Dedifferentiated amniotic fluid mesenchymal stem cell (primary cell): Measurements from ENCODE around the gene LRSAM1.
"Not testable (repeated sequence)": the region's sequence is repeated elsewhere in the genome, so short reads cannot be mapped to it uniquely, and the experiment has no call there.

Source experiments
- DNase-seq: peaks from one replicate; pipeline ENCODE4 v3.0.0-alpha.2; 2016; ENCODE audit errors: extremely low spot score

Gene LRSAM1

DNA sequence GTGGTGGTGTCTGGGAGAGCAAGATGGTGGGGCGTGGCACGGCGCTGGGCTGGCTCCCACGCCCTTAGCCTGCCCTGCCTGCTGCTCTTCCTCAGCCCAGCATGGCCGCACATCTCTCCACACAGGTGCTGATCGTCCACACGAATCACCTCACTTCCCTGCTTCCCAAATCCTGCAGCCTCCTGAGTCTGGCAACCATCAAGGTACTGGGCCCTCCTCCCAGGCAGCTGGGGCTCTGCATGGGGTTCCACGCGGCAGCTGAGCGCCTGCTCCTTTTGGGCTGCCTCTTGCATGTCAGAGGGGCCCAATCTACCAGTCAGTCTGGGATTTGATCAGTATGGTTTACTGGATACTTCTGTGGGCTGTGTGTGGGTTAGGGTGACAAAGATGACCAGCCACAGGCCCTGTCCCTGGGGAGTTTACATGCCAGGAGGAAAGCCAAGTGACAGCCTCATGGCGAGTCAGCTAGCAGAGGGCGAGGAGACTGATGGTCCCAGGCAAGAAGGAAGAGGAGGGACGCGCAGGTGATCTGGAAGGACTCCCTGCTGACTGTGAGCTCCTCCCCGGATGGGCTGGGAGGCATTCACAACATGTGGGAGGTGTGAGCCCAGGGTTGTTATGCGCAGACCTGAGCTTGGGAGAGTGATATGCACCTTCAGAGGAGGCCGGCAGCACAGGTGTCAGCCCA, 6.0 kb downstream of the LRSAM1 start:
- DNase-seq: no peak

DNA sequence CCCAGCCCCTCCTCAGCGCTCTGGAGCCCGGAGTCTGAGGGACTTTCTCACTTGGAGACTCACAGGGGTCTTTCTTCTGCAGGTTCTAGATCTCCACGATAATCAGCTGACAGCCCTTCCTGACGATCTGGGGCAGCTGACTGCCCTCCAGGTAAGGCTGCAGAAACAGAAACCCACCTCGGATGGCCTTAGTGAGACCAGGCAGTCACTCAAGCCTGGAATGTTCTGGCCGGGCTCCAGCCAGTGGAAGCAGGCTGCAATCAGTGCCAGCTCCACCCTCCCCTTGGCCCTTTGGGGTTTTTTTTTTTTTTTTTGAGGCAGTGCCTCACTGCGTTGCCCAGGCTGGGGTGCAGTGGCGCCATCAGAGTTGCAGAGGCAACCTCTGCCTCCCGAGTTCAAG, 7.6 kb downstream of the LRSAM1 start:
- DNase-seq: no peak

DNA sequence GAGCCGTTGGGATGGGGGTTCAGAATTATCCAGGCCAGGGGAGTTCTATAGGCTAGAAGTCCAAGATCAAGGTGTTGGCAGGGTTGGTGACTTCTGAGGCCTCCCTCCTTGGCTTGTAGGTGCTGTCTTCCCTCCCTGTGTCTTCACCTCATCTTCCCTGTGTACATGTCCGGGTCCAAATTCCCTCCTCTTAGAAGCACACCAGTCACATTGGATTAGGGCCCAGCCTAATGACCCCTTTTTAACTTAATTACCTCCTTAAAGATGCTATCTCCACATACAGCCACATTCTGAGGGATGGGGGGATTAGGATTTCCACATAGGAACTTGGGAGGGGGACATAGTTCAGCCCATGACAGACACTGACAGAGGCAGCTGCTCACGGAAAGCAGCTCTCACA, 12.1 kb downstream of the LRSAM1 start:
- no peak for DNase-seq

DNA sequence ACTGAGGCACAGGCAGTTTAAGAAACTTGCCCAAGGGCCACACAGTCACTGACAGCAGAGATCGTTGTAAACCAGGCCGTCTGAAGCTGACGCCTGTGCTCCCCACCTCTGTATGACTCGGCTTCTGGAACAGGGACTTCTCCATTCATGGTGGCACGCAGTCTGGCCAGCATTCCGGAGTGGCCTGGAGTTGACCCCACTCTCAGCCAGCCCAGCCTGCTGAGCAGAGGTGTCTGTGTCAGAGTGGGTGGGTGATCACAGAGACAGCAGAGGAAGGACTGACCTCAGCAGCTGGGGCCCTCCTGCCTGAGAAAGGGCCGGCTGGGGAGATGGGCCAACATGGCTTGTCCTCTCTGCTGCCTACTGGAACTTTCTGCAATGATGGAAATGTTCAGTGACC, 12.6 kb downstream of the LRSAM1 start:
- no peak for DNase-seq

DNA sequence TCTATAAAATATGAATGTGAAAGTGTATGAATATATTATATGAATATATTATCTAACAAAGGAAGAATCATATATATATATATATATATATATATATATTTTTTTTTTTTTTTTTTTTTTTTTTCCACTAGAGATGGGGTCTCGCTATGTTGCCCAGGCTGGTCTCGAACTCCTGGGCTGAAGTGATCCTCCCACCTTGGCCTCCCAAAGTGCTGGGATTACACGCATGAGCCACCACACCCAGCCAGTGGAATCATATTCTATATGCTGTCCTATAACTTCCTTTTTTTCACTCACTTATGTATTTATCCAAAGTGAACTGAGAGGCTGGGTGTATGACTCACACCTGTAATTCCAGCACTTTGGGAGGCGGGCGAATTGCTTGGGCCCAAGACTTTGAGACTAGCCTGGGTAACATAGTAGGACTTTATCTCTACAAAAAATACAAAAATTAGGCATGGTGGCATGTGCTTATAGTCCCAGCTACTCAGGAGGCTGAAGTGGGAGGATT, 15.2 kb downstream of the LRSAM1 start:
- DNase-seq: not testable (repeated sequence)

DNA sequence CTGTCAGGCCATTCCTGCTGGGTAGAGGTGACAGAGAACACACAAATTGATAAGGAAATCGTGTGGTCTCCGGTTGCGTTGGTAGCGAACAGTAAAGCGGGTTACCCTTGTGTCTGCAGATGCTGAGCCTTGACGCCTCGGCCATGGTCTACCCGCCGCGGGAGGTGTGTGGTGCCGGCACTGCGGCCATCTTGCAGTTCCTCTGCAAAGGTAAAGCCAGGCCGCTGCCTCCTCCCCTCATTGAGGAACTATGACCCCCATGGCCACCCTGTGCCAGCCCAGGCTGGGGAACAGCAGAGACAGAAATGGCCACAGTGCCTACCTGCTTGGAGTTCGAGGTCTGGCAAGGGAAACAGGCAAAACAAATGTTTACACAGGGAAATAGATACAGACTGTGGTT, 16.3 kb downstream of the LRSAM1 start:
- DNase-seq: no peak

DNA sequence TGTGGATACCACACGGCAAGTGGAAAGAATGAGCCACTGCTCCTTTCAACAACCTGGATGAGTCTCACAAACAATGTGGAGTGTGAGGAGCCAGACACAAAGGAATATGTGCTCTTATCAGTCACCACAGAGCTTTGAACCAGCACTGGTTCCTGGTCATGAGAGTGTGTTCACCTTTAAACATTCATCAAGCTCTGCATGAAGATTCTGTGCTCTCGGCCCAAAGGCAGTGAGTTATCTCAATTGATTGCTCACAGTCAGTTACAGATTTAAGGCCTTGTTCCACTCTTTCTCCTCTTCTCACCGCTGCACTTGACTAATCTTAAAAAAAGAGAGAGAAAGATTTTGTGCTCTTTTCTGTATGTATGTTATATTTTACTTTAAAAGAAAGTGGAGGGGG, 19.4 kb downstream of the LRSAM1 start:
- no peak for DNase-seq

DNA sequence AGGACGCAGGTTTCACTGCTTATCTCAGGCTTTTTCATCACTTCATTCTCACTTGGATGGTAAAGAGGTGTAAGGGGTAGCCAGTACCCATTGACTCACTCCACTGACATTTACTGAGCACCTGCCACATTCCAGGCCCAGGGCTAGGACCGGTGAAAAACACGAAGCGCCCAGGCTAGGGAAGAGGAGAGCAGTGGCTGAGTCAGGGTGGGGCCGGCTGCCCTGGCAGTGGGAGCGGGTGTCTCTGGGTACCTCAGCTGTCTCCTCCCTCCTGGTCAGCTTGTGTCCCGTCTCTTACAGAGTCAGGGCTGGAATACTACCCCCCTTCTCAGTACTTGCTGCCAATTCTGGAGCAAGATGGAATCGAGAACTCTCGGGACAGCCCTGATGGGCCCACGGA, 22.2 kb downstream of the LRSAM1 start:
- no peak for DNase-seq

DNA sequence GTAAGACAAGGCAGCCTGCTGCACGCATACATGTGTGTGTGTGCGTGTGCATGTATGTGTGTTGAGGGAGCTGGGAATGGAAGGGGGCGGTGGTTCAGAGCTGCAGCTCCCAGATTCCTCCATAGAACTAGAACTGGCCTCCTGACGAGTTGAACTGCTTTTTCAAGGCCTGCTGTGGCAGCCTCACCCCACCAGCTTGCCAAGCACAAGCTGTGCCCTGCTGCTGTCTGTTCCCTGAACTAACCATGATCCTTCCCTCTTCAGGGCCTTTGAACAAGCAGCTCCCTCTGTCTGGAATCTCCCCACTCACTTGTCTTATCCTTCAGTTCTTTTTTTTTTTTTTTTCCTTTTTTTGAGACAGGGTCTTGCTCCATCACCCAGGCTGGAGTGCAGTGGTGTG, 22.6 kb downstream of the LRSAM1 start:
- DNase-seq: no peak

DNA sequence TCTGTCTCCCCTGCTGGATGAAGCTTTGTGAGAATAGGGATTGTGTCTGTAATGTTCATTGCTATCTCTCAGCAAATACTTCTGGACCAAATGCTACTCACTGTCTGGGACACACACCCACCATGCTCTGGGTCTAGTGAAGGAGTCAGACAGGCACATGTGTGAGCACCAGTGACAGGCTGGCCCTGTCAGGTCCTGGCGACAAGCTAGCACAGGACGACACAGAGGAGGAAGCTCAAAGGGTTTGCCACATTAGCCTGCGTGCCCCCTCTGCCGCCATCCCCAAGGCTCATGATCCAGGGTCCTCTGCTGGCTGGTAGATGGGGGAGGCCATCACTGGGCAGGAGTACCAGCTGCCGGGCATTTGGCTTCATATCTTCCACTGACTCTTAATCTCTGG, 23.3 kb downstream of the LRSAM1 start:
- DNase-seq: no peak

DNA sequence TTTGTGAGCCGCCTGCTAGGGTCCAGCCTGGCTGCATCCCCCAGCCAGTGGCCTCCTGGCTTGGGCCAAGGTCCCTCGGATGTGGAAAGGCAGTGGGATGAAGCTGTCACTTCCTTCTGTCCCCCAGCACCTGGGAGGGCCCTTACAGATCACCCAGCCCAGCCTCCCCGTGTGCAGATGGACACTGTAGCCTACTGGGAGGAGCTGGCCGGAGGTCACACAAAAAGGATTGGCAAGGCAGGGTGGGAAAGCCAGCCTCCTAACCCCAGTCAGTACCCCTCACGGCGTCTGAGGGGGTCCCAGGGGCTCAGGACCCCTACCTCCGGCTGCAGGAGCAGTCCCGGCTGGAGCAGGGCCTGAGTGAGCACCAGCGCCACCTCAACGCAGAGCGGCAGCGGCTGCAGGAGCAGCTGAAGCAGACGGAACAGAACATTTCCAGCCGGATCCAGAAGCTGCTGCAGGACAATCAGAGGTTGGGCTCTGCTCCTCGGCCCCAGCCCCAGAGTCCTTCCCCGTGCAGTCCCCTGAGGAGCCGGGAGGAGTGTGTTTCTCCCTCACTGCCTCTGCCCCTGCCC, 28.3 kb downstream of the LRSAM1 start:
- no peak for DNase-seq

DNA sequence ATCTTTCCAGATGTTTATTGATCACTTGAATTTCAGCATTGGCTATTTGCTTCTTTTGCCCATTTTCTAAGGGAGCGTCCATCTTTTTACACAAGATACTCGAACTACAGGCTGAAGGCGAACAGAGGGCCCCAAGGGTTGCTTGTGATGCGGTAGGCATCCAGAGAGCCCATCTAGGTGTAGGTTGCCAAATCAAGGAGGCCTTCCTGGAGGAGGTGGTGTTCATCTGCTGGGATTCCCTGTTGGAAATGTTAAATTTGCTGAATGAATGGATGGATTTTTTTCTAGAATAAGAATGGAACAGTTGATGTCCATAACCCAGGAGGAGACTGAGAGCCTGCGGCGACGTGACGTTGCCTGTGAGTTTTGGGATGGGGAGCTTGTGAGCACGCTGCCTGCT, 31.4 kb downstream of the LRSAM1 start:
- no peak for DNase-seq

DNA sequence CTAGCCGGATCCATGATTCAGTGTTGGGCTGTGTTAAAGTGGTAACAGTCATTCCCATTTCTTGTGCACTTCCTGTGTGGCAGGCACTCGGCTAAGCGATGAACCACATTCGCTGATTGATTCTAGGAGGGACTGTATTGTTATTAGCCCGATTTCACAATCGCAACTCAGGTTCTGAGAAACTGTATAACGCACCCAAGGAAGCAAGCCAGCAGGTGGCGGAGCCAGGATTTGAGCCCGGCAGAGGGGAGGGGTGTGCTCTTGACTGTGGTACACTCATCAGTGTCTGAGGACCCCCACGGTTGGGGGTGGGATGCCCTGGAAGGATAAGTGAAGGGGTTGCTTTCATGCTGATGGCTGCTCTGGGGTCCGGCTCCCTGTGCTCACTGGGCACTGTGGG, 34.7 kb downstream of the LRSAM1 start:
- no peak for DNase-seq

DNA sequence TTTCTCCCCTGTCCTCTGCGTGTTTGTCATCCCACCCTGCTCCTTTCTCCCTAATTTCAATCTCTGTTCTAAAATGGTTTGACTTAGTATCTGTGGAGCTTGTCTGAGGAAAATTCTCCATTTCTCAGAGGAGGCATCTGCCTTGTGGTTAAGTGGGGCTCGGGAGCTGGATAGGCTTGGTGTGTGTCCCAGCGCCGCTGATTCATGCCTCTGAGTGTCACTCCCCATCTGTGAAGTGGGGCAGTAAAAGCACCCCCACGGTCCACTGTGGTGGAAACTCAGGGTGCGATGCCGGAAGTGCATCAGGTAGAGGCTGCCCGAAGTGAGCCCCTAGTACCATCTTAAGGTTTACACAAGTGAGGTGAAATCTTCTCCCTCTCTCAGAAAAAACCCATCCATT, 37.6 kb downstream of the LRSAM1 start:
- DNase-seq: no peak

DNA sequence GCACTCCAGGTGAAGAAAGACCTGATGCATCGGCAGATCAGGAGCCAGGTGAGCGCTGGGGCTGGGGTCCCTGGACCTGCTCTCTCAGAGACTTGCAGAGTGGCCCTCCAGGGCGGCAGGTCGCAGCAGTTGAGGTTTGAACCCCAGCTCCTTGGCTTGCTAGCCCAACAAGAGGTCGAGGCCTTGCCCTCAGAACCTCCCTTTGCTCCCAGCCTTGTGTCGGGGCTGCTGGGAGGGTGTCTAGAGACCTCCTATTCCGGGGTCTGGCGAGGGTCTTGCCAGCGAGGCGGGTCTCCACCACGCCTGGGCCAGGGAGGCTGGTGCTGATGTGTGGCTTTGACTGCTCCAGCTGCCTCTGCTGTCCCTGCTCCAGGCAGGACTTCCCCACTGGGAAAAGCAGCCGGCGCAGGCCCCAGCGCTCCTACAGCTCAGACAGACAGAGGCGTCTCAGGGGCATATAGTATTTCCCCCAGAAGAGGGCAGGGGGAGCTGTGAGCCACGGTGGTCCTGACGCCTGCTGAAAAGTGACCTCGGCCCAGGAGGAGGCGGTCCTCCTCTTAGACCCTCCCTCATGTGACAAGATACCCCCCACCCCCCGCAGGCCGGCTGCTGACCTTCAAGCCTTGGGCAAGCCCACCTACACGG, 38.3 kb downstream of the LRSAM1 start:
- no peak for DNase-seq

DNA sequence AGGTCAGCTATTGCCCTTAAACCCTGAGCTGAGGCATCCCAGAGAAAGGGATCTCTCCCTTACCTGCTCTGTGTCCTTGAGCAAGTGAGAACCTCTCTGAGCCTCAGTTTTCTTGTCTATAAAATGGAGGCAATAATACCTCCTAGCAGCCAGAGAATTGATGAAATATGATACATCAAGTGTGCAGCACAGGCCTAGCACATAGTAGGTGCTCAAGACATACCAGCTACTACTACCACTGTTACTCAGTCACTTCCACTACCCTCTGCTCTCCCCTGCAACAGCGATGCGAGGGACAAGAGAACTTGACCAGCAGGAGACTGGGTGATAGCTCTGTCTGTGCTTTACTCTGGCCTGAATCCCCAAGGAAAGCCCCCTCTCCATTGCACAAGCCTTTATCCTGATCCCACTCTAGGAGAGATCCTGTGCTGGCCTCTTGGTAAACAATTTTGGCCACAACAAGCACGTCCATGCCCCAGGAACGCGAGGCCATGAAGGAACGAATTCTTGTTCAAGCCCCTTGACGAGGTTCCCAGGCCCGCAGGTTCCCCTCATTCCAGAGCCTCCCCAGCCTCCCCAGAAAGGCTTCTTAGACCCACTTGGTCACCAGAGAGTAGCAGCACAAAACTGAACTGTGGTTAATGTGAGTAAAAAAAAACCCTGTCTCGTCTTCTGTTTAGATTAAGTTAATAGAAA, 39.4 kb downstream of the LRSAM1 start:
- DNase-seq: no peak

DNA sequence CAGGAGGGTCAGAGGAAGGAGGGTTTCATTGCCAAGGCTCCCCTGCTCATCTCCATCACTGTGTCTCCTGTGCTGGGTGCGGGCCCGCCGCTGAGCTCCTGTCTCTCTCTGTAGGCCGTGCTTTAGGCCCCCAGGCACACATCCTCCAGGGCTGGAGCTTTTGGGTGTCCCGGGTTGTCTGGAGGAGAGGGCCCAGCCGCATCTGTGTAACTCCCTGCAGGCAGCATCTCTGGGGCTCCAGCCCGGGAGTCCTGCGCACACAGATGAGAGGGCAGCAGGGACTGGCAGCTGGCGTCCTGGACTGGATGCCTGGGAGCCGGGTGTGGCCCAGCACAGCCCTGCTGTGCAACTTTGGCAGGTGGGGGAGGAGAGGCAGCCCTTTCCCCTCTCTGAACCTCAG, 40.2 kb downstream of the LRSAM1 start:
- no peak for DNase-seq

DNA sequence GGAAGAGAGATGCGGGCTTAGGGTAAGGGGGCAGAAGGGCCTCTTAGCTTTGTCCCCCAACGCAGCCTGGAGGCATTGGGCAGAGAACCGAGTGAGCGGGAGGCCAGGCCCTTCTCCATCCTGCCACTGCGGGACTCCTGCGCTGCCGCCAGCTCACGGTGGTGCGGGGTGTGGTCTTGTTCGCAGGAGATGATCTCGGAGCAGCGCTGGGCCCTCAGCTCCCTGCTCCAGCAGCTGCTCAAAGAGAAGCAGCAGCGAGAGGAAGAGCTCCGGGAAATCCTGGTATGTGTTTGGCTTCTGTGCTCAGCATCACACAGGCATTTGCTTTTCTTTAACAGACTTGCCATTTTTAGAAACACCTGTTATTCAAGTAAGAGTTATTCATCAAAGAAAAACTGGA, 41.3 kb downstream of the LRSAM1 start:
- no peak for DNase-seq

DNA sequence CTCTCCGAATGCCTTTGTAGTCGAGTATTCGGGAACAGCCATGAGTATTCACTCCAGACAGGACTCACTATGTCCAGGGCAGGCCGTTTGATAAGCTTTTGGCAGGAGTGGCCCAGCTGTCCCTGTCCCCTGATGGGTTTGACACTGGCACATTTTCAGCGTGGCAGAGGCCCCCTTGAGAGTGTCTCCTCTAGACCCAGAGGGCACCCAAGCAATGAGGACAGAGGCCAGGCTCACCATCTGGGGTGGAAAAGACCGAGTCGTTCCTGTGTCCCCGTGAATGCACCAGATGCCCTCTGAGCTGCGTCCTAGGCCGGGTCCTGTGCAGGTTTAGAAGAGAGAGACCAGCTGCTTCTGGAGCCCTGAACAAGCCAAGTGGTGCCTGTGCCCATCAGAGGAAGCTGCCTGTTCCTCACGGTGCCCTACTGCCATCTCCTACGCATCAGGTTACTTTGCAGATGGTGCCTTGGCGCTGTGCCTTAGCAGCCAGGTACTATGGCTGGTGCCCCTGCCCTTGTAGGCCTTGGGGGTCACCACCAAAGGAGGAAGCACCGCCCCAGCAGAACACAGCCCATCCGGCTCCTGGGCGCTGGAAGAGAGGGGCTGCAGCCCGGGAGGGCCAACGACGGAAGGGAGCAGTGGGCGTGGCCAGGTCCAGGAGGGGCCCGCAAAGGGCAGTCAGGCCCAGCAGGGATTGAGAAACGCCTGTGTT, 42.4 kb downstream of the LRSAM1 start:
- DNase-seq: no peak

DNA sequence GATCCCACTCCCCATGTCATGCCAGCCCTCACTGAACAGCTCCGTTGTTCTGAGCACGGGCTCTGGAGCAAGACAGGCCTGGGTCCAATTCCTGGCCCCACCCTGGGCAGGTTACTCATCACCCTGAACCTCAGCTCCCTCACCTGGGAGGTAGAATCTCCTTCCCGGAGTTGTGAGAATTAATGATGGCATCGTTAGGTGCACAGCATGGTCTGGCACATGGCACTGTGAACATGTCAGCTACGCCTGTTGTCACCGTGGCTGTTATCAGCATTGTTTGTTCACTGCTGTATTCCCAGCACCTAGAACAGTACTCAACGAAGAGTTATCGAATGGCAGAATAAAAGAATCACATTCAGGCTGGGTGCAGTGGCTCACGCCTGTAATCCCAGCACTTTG, 43.0 kb downstream of the LRSAM1 start:
- DNase-seq: no peak

DNA sequence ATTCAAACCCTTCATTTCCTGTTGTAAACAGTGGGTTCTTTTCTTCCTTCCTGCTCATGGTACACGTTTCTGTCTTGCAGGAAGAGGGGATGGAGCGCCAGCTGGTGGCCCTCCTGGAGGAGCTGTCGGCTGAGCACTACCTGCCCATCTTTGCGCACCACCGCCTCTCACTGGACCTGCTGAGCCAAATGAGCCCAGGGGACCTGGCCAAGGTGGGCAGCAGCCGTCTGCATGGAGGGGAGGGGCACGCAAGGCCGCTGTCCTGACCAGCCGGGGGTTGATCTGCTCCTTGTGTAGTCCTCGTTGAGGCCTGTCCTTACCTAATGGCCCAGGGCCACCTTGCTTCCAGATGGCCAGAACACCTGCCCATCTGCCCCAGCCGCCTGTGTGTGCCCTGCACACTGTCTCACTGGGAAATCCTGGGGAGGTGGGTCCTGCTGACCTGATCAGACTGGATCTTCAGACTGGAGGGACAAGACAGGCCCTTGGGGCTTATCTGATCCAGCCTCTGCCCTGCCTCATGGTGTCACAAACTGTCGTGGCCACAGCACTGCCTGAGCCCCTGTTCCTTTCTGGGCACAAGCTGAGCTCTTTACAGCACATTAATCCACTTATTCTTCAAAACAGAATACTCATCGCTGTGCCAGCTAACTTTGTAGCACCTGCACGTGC, 44.7 kb downstream of the LRSAM1 start:
- no peak for DNase-seq

DNA sequence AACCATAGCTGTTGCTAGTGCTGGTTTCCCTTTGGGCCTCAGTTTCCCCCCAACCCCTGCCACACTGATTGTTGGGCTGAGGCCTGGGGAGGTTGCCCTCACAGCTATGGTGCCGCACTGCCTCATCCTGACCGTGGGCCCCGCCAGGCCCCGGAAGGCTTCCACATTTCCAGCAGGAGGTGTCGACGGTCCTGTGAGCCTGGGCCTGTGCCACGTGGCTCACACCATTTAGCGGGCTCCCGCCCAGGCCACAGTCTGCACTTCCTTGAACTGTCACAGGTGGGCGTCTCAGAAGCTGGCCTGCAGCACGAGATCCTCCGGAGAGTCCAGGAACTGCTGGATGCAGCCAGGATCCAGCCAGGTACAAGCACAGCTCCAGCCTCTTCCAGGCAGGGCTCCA, 45.7 kb downstream of the LRSAM1 start:
- no peak for DNase-seq
